Measurements from ENCODE around the gene TSPAN3. TPM values are rescaled to one million over a fixed set of nuclear protein-coding genes. Genes with fewer than 3 reads are reported as not detected.

TSPAN3 gene
- polyA plus RNA-seq, 1 donor, result 464 TPM

Other genes with a start within 250 kb of the TSPAN3 start
- gene SCAPER, start 165.8 kb downstream of the TSPAN3 start, polyA plus RNA-seq (ENCODE audit: insufficient read length), result 21.9 TPM
- gene RCN2, start 139.4 kb downstream of the TSPAN3 start, polyA plus RNA-seq (ENCODE audit: insufficient read length), result 231 TPM
- gene PSTPIP1, start 76.0 kb downstream of the TSPAN3 start, polyA plus RNA-seq (ENCODE audit: insufficient read length), result 1.4 TPM

Measured in left kidney (tissue), 1 donor.